WTC11 (cell line): ENCODE data around the gene TBX4. TPM values are rescaled to one million over a fixed set of nuclear protein-coding genes. Genes with fewer than 3 reads are reported as not detected.

Experiments used
- ATAC-seq: fragments of 200-7000 bp; cut with Tn5 transposase; 2 replicates; pipeline ENCODE4 v1.10.0; 2021; ENCODE audit warnings: mild to moderate bottlenecking, moderate library complexity
- CTCF ChIA-PET: fragments of 300-600 bp; sonication (Branson Sonifier 250); formaldehyde crosslinking; loops from one replicate; lab custom pipeline; 2021; ENCODE audit warnings: antibody characterized with exemption; lab: Charles Lee
- POLR2A ChIA-PET: fragments of 350-600 bp; sonication (Branson Sonifier 250); formaldehyde crosslinking; loops from one replicate; lab custom pipeline; 2021; ENCODE audit warnings: antibody characterized with exemption; lab: Charles Lee
- DNase-seq: peaks from one replicate; pipeline ENCODE4 v3.0.0; 2021; ENCODE audit warnings: low spot score
- H3K27ac Mint-ChIP-seq: 2 replicates; pipeline ENCODE4 v1.8.0; 2021; ENCODE audit warnings: mixed read lengths
- H3K27me3 Mint-ChIP-seq: 2 replicates; pipeline ENCODE4 v1.8.0; 2021; ENCODE audit warnings: low read depth, mild to moderate bottlenecking, moderate library complexity, mixed read lengths
- H3K36me3 Mint-ChIP-seq: 2 replicates; pipeline ENCODE4 v1.8.0; 2021; ENCODE audit warnings: mixed read lengths
- H3K4me1 Mint-ChIP-seq: 2 replicates; pipeline ENCODE4 v1.8.0; 2022; ENCODE audit warnings: mixed read lengths
- H3K4me3 Mint-ChIP-seq: 2 replicates; pipeline ENCODE4 v1.8.0; 2021; ENCODE audit warnings: mild to moderate bottlenecking, moderate library complexity, mixed read lengths
- H3K9me3 Mint-ChIP-seq: 2 replicates; pipeline ENCODE4 v1.8.0; 2021; ENCODE audit warnings: mixed read lengths
- AFF4 ChIP-seq: sonication (generic); formaldehyde crosslinking; IDR thresholded peaks from 2 replicates; pipeline ENCODE4 v1.8.1; 2023; ENCODE audit warnings: mild to moderate bottlenecking, missing genetic modification reagents, borderline replicate concordance
- ARID4B ChIP-seq: sonication (generic); formaldehyde crosslinking; IDR thresholded peaks from 2 replicates; pipeline ENCODE4 v1.8.0; 2023; ENCODE audit warnings: missing genetic modification reagents, mild to moderate bottlenecking, borderline replicate concordance
- ATF6 ChIP-seq: sonication (generic); formaldehyde crosslinking; IDR thresholded peaks from 2 replicates; pipeline ENCODE4 v1.8.1; 2023; ENCODE audit warnings: mild to moderate bottlenecking, missing genetic modification reagents
- ERG ChIP-seq: fragments of 250-450 bp; sonication (Bioruptor Pico); IDR thresholded peaks from 2 replicates; pipeline ENCODE4 v1.8.0; 2021; ENCODE audit warnings: mild to moderate bottlenecking
- FOXK1 ChIP-seq: sonication (generic); formaldehyde crosslinking; IDR thresholded peaks from 2 replicates; pipeline ENCODE4 v1.8.0; 2022; ENCODE audit warnings: mild to moderate bottlenecking, moderate library complexity, missing genetic modification reagents
- JAZF1 ChIP-seq: fragments of 250-450 bp; sonication (Bioruptor Pico); IDR thresholded peaks from 2 replicates; pipeline ENCODE4 v1.9.0; 2021; ENCODE audit warnings: moderate library complexity, mild to moderate bottlenecking, inconsistent platforms
- MYBL2 ChIP-seq: sonication (generic); formaldehyde crosslinking; IDR thresholded peaks from 2 replicates; pipeline ENCODE4 v1.8.1; 2023; ENCODE audit warnings: mild to moderate bottlenecking, moderate library complexity, missing genetic modification reagents
- NR2C2 ChIP-seq: sonication (generic); formaldehyde crosslinking; IDR thresholded peaks from 2 replicates; pipeline ENCODE4 v1.8.0; 2022; ENCODE audit warnings: mild to moderate bottlenecking, missing genetic modification reagents
- NR3C1 ChIP-seq: sonication (generic); formaldehyde crosslinking; conservative IDR thresholded peaks from 2 replicates; pipeline ENCODE4 v1.8.1; 2023; ENCODE audit warnings: low read depth, mild to moderate bottlenecking, missing genetic modification reagents
- STAT6 ChIP-seq: sonication (generic); formaldehyde crosslinking; conservative IDR thresholded peaks from 2 replicates; pipeline ENCODE4 v1.8.1; 2023; ENCODE audit warnings: mild to moderate bottlenecking, low read depth, missing genetic modification reagents, moderate library complexity
- ZNF512 ChIP-seq: sonication (generic); formaldehyde crosslinking; IDR thresholded peaks from 2 replicates; pipeline ENCODE4 v1.8.1; 2022; ENCODE audit warnings: missing genetic modification reagents, borderline replicate concordance
- total RNA-seq: library from RNA; stranded (reverse); gene quantifications from 3 replicates; pipeline ENCODE4 v1.2.3, GENCODE V29; 2021

The TBX4 gene
- total RNA-seq, 1 experiment from 2014 or later, result not detected

GRCh38 chr17:61418449-61418848 lies 33.8 kb upstream of the TBX4 start:
- no peak overlapping the region for H3K27ac Mint-ChIP-seq
- H3K27me3 Mint-ChIP-seq, result peaks cover 64% of the 10 kb centered on the region
- H3K9me3 Mint-ChIP-seq, result no peaks in the 10 kb centered on the region
- no peak for DNase-seq
- ChIA-PET CTCF (no interaction called here), POLR2A (no interaction called here)
- no peak overlapping the region for H3K4me3 Mint-ChIP-seq
- peaks cover 6% of the 10 kb centered on the region for H3K4me1 Mint-ChIP-seq
- TF ChIP-seq ZNF512 (CRISPR knock-in tag) (no peak), JAZF1 (CRISPR knock-in tag) (no peak), AFF4 (CRISPR knock-in tag) (no peak), NR3C1 (CRISPR knock-in tag) (no peak), ATF6 (CRISPR knock-in tag) (no peak), ERG (CRISPR knock-in tag) (no peak), STAT6 (CRISPR knock-in tag) (no peak), NR2C2 (CRISPR knock-in tag) (no peak), ARID4B (CRISPR knock-in tag) (no peak), FOXK1 (CRISPR knock-in tag) (no peak), MYBL2 (CRISPR knock-in tag) (no peak)
- ATAC-seq, result no peak
- no peaks in the 10 kb centered on the region for H3K36me3 Mint-ChIP-seq
